HG03575 (cell line): Measurements from ENCODE around the gene MS4A14.
A peak's percentile ranks its signal among the peaks of the same experiment; 100 is the strongest.
"Not testable (repeated sequence)": the region's sequence is repeated elsewhere in the genome, so short reads cannot be mapped to it uniquely, and the experiment has no call there.

Source experiments
- ATAC-seq: cut with Tn5 transposase; IDR thresholded peaks from one replicate; pipeline ENCODE4 v1.9.1; 2021; ENCODE audit not compliant: unreplicated experiment, insufficient number of reproducible peaks, low FRiP score; ENCODE audit errors: extremely low read depth

MS4A14 gene

GRCh38 chr11:60377401-60378136, 18.7 kb upstream of the MS4A14 start:
- no peak for ATAC-seq

GRCh38 chr11:60378354-60378753, 17.9 kb upstream of the MS4A14 start, which contains the start of gene MS4A7:
Gene MS4A7 (plus strand): TSS chr11:60378532. CDS start chr11:60383142, 4,610 bp downstream.
- ATAC-seq, result no peak

DNA sequence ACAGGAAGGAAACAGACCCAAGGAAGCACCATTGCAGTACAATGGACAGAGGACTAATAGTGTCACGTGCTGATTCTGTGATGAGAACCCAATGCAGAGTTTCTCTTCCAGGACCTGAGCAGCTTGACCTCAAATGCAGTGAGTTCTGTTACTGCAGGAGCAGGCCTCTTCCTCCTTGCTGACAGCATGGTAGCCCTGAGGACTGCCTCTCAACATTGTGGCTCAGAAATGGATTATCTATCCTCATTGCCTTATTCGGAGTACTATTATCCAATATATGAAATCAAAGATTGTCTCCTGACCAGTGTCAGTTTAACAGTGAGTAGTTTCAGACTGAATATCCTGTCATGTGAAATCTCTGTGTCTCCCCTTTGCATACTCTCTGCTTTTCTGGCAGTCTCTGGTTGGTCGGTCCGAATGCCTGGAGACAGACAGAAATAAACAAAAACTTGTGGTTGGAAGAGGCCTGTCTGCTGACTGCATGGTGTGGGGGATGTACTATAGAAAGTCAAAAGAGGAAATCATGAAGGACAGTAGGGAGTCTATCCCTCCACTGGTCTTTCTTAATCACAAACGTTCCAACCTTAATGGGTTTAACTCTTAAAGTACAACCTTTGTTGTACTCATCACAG, 6.9 kb upstream of the MS4A14 start:
- peak; percentile 81 for ATAC-seq

- ATAC-seq, result no peak
Observed at GRCh38 chr11:60390419-60390818, 5.8 kb upstream of the MS4A14 start.

DNA sequence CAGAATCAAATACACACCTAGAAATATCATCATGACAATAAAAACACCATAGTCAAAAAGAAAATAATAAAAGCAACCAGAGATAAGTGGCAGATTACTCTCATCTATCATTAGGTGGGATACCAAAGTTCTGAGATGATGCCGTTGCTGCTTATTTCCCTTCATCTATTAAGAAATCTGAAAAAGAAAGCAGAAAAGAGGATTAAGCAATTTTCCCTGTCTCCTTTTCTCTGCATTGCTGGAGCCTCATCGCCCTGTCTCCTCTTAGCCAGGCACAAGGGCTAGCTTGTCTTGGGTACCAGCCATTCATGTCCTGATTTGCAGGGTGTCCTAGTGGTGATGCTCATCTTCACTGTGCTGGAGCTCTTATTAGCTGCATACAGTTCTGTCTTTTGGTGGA, 3.9 kb upstream of the MS4A14 start:
- no peak for ATAC-seq

DNA sequence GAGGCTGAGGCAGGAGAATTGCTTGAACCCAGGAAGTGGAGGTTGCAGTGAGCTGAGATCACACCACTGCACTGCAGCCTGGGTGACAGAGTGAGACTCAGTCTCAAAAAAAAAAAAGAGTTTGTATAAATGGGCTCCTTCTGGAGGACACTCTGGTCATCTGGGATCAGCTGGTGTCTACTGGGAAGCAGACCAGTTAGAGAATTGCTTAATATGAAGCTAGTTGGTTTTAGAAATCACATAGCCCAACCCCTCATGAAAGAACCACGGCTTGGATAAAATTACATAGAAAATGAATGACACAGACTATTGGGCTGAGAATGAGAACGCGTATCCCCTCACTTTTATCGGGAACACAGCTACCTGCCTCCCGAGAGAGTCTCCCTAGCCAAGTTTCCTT, 3.2 kb upstream of the MS4A14 start:
- no peak for ATAC-seq

DNA sequence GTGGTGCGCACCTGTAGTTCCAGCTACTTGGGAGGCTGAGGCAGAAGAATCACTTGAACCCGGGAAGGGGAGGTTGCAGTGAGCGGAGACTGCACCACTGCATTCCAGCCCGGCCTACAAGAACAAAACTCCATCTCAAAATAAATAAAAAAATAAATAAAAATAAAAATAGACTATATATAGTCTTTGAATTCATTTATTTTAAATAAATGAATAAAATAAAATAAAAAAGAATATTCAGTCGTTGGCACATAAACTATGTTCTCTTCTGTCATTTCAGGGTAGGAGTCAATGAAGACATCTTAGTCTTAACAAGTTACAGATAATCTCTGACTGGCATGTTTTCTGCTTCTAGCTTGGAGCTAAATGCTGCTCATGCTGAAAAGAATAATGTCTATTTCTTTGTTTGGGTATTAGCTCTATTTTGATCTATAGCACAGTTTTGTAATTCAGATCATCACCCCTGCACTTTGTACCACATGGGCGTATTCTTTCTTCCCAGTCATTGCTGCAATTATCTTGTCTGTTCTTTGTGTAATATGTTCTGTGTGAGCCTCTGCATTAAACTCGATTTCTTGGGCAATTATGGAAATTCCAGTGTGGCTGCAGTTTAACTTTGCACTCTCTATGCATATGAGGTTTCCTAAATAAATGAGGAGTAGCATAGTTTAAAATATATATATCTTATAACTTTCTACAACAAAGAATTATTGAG, 1.4 kb upstream of the MS4A14 start:
- ATAC-seq, result no peak

DNA sequence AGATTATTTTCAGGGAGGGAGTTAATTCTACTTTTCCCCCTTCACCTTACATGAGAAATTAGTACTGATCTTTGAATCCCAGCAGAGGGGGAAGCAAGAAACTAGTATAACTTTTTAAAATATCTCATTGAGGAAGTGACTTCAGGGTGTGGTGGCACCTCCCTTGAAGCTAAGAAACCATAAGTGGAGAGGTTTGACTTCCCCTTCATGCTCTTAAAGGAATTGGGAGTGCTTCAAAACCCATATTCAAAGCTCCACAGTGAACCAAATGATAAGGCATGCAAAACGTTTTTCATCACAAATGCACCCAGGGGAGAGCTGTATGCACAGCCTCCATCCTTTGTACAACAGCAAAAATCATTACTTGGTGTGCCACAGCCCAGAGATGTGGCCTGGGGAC, 540 bp downstream of the MS4A14 start:
- ATAC-seq, result no peak

GRCh38 chr11:60420015-60420414, 23.8 kb downstream of the MS4A14 start:
- ATAC-seq, result no peak

DNA sequence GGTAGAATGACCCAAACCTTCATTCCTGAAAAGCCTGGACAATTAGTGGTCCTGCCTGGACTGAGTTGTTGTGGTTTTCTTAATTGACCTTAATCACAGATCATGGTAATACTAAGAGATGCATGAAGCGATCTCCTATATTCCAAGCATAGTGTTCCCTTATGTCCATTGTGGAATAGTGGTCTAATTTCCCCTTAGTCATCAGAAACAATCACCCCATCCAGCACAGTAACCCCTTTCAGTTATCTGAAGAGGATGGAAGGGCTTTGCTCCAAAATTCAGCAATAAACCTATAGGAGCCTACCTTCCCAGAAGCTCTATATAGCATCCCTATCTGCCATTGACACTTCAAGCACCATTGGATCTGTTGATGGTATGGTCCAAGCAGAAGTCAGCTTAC, 26.4 kb downstream of the MS4A14 start:
- ATAC-seq, result no peak

- no peak for ATAC-seq
Observed at GRCh38 chr11:60428517-60428916, 32.3 kb downstream of the MS4A14 start.

- ATAC-seq, result no peak
Observed at GRCh38 chr11:60429272-60429671, 33.0 kb downstream of the MS4A14 start, which contains the start of gene MS4A5. Gene MS4A5 (plus strand): TSS chr11:60429572. CDS start chr11:60429675, 103 bp downstream.

DNA sequence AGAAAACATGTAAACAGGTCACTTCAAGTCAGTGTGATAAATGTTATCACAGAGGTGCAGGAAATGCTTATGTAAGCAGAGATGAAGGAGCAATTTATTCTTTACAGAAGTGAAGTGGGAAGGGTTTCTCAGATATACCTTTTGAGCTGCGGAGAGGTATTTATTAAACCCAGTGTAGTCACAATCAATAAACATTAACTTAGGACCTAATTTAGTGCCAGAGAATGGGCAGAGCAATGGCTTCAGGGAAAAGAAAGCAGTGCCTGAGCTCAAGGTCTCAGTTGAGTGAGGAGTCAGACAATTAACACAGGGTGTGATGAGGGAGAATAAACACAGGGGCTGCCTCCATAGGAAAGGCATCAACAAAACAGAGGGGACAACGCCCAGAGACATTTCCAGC, 35.0 kb downstream of the MS4A14 start:
- ATAC-seq, result no peak

- ATAC-seq, result no peak
Observed at GRCh38 chr11:60433401-60433800, 37.1 kb downstream of the MS4A14 start.

GRCh38 chr11:60447070-60447469, 50.8 kb downstream of the MS4A14 start:
- no peak for ATAC-seq

GRCh38 chr11:60447846-60448245, 51.6 kb downstream of the MS4A14 start:
- ATAC-seq, result no peak

GRCh38 chr11:60451185-60451584, 54.9 kb downstream of the MS4A14 start:
- ATAC-seq, result not testable (repeated sequence)

GRCh38 chr11:60454212-60454611, 58.0 kb downstream of the MS4A14 start:
- no peak for ATAC-seq

- peak; percentile 77 for ATAC-seq
Observed at GRCh38 chr11:60455531-60456042, 59.3 kb downstream of the MS4A14 start, which contains the start of gene MS4A1. Gene MS4A1 (plus strand): TSS chr11:60455847. CDS start chr11:60462375, 6,528 bp downstream.

DNA sequence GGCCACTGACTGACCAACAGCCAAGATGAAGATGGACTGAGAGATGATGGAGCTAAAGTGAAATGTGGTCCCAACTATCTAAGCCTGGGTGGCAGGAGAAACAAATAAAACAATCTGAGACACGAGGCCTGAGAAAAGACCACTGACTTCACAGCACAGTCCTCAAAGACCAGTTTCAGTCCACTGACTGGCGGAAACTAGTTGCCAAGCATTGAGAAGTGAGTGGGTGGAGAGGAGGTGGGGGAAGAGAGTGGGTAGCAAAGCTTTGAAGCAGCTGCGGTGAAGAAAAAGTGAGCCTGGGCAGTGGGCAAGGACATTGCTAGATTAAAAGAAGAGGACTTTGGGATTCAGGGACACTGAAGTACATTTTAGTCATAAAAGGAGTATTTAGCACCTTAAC, 61.3 kb downstream of the MS4A14 start:
- ATAC-seq, result no peak
